MCF 10A (cell line): ENCODE results near the gene RBM15B. TPM values are rescaled to one million over a fixed set of nuclear protein-coding genes. Genes with fewer than 3 reads are reported as not detected.

Source experiments
- BruUV-seq: library from RNA; stranded (reverse); fragments of 400-500 nt; replicated peaks from 2 replicates; lab custom pipeline; 2021; lab: Mats Ljungman, UMichigan
- CTCF ChIA-PET: fragments of 300-600 bp; sonication (Branson Sonifier 250); formaldehyde crosslinking; extraction: SDS; loops from one replicate; lab custom pipeline; 2021; ENCODE audit warnings: antibody characterized with exemption, inconsistent platforms; lab: Yijun Ruan, JAX
- POLR2A ChIA-PET: fragments of 300-600, 350-650 bp; sonication (Branson Sonifier 250); formaldehyde crosslinking; extraction: SDS; loops from one replicate; lab custom pipeline; 2020; ENCODE audit warnings: antibody characterized with exemption, inconsistent platforms; lab: Yijun Ruan, JAX
- DNase-seq: peaks from one replicate; pipeline ENCODE4 v3.0.0-alpha.2; 2018; ENCODE audit not compliant: unreplicated experiment
- H3K27ac Mint-ChIP-seq: one replicate; pipeline ENCODE4 v1.8.0; 2022; ENCODE audit warnings: mild to moderate bottlenecking, low read depth, mixed read lengths; ENCODE audit not compliant: unreplicated experiment
- H3K27me3 Mint-ChIP-seq: one replicate; pipeline ENCODE4 v1.8.0; 2022; ENCODE audit warnings: mixed read lengths; ENCODE audit not compliant: insufficient read depth, unreplicated experiment
- H3K36me3 Mint-ChIP-seq: one replicate; pipeline ENCODE4 v1.8.0; 2022; ENCODE audit warnings: mild to moderate bottlenecking, moderate library complexity, mixed read lengths; ENCODE audit not compliant: insufficient read depth, unreplicated experiment
- H3K4me1 Mint-ChIP-seq: one replicate; pipeline ENCODE4 v1.8.0; 2022; ENCODE audit warnings: mixed read lengths; ENCODE audit not compliant: insufficient read depth, unreplicated experiment
- H3K4me3 Mint-ChIP-seq: one replicate; pipeline ENCODE4 v1.8.0; 2022; ENCODE audit warnings: mild to moderate bottlenecking, moderate library complexity, mixed read lengths; ENCODE audit not compliant: unreplicated experiment
- H3K9me3 Mint-ChIP-seq: one replicate; pipeline ENCODE4 v1.8.0; 2022; ENCODE audit warnings: mixed read lengths; ENCODE audit not compliant: unreplicated experiment
- intact Hi-C: fragments of 100-400 bp; cut with micrococcal nuclease; formaldehyde crosslinking; loops from 2 replicates; pipeline ENCODE4 v1.14.1; 2022
- total RNA-seq: library from RNA; stranded (reverse); gene quantifications from 2 replicates; pipeline ENCODE4 v1.2.3, GENCODE V29; 2022
- TF ChIP-seq, protein P1 (sequence below): fragments of 200-600 bp; IDR thresholded peaks from one replicate; pipeline ENCODE4 v1.8.0; 2022; ENCODE audit warnings: antibody characterized with exemption, mild to moderate bottlenecking; ENCODE audit not compliant: unreplicated experiment

RBM15B gene
- total RNA-seq, 1 experiment from 2014 or later = 33.6 TPM

DNA sequence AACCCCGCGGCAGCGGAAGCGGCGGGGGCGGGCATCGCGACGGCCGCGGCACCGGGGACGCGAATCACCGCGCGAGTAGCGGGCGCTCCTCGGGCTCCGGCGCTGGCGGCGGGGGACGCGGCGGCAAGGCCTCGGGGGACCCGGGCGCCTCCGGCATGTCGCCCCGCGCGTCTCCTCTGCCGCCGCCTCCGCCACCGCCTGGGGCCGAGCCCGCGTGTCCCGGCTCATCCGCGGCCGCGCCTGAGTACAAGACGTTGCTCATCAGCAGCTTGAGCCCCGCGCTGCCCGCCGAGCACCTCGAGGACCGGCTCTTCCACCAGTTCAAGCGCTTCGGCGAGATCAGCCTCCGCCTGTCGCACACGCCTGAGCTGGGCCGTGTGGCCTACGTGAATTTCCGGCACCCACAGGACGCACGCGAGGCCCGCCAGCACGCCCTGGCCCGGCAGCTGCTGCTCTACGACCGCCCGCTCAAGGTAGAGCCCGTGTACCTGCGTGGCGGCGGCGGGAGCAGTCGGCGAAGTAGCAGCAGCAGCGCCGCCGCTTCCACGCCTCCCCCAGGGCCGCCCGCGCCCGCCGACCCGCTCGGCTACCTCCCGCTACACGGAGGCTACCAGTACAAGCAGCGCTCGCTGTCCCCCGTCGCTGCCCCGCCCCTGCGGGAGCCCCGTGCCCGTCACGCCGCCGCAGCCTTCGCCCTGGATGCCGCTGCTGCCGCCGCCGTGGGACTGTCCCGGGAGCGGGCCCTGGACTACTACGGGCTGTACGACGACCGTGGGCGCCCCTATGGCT is 675 bp downstream of the RBM15B start:
- H3K9me3 Mint-ChIP-seq = no peaks in the 10 kb centered on the region
- BruUV-seq = no TSS peak
- intact Hi-C loops = loop anchor here (1.0 to 5.0 kb wide), 3 partner anchors 107 to 411 kb away; no protein-coding TSS in a partner anchor
- peak; percentile 20 for DNase-seq
- peak overlapping the region; percentile 71 for H3K4me3 Mint-ChIP-seq
- peak overlapping the region; percentile 67 for H3K27ac Mint-ChIP-seq
- H3K36me3 Mint-ChIP-seq = peaks cover 58% of the 10 kb centered on the region
- ChIA-PET CTCF (interaction anchor here (0.6 to 2.7 kb wide), 5 partner anchors 12 to 776 kb away, joined by 3 to 9 read pairs (median 4); no protein-coding TSS in a partner anchor), POLR2A (interaction anchor here (1.0 to 1.6 kb wide), 4 partner anchors 36 to 822 kb away, joined by 3 to 4 read pairs (median 4); partner anchors contain the start of genes DCAF1 and HEMK1)
- no peaks in the 10 kb centered on the region for H3K27me3 Mint-ChIP-seq
- TF ChIP-seq, protein P1, sequence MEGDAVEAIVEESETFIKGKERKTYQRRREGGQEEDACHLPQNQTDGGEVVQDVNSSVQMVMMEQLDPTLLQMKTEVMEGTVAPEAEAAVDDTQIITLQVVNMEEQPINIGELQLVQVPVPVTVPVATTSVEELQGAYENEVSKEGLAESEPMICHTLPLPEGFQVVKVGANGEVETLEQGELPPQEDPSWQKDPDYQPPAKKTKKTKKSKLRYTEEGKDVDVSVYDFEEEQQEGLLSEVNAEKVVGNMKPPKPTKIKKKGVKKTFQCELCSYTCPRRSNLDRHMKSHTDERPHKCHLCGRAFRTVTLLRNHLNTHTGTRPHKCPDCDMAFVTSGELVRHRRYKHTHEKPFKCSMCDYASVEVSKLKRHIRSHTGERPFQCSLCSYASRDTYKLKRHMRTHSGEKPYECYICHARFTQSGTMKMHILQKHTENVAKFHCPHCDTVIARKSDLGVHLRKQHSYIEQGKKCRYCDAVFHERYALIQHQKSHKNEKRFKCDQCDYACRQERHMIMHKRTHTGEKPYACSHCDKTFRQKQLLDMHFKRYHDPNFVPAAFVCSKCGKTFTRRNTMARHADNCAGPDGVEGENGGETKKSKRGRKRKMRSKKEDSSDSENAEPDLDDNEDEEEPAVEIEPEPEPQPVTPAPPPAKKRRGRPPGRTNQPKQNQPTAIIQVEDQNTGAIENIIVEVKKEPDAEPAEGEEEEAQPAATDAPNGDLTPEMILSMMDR = no peak
- H3K4me1 Mint-ChIP-seq = peaks cover 27% of the 10 kb centered on the region

GRCh38 chr3:51392355-51393133 is 1.5 kb downstream of the RBM15B start:
- BruUV-seq = no TSS peak
- H3K36me3 Mint-ChIP-seq = peaks cover 62% of the 10 kb centered on the region
- ChIA-PET POLR2A (interaction anchor here (0.8 to 1.6 kb wide), 4 partner anchors 36 to 823 kb away, joined by 3 to 4 read pairs (median 3); partner anchors contain the start of genes HEMK1 and RAD54L2), CTCF (interaction anchor here (0.6 to 2.7 kb wide), 5 partner anchors 11 to 776 kb away, joined by 3 to 9 read pairs (median 4); partner anchors contain the start of gene RRP9)
- TF ChIP-seq, protein P1 = no peak
- no peaks in the 10 kb centered on the region for H3K9me3 Mint-ChIP-seq
- H3K4me1 Mint-ChIP-seq = peaks cover 24% of the 10 kb centered on the region
- H3K4me3 Mint-ChIP-seq = peak overlapping the region; percentile 71
- H3K27me3 Mint-ChIP-seq = no peaks in the 10 kb centered on the region
- intact Hi-C loops = loop anchor here (5.0 kb wide), 1 partner anchor 410 kb away; no protein-coding TSS in a partner anchor
- H3K27ac Mint-ChIP-seq = peak overlapping the region; percentile 67
- no peak for DNase-seq

GRCh38 chr3:51393134-51393495 is 2.0 kb downstream of the RBM15B start:
- peaks cover 18% of the 10 kb centered on the region for H3K4me1 Mint-ChIP-seq
- ChIA-PET POLR2A (interaction anchor here (0.8 to 1.6 kb wide), 3 partner anchors 35 to 824 kb away, joined by 3 read pairs; partner anchors contain the start of genes HEMK1 and RAD54L2), CTCF (interaction anchor here (0.6 to 2.7 kb wide), 6 partner anchors 10 to 777 kb away, joined by 3 to 9 read pairs (median 4); partner anchors contain the start of gene RRP9)
- peak overlapping the region; percentile 71 for H3K4me3 Mint-ChIP-seq
- H3K9me3 Mint-ChIP-seq = no peaks in the 10 kb centered on the region
- no peak for DNase-seq
- TSS peak; percentile 22 for BruUV-seq
- intact Hi-C loops = loop anchor here (5.0 kb wide), 1 partner anchor 409 kb away; no protein-coding TSS in a partner anchor
- peaks cover 67% of the 10 kb centered on the region for H3K36me3 Mint-ChIP-seq
- no peak overlapping the region for H3K27ac Mint-ChIP-seq
- no peaks in the 10 kb centered on the region for H3K27me3 Mint-ChIP-seq
- TF ChIP-seq, protein P1 = no peak
